Measurements from ENCODE around the gene CD207.
A peak's percentile ranks its signal among the peaks of the same experiment; 100 is the strongest.

The CD207 gene

GRCh38 chr2:70793450-70793849 is 42.2 kb downstream of the CD207 start:
- no peak for DNase-seq

DNA sequence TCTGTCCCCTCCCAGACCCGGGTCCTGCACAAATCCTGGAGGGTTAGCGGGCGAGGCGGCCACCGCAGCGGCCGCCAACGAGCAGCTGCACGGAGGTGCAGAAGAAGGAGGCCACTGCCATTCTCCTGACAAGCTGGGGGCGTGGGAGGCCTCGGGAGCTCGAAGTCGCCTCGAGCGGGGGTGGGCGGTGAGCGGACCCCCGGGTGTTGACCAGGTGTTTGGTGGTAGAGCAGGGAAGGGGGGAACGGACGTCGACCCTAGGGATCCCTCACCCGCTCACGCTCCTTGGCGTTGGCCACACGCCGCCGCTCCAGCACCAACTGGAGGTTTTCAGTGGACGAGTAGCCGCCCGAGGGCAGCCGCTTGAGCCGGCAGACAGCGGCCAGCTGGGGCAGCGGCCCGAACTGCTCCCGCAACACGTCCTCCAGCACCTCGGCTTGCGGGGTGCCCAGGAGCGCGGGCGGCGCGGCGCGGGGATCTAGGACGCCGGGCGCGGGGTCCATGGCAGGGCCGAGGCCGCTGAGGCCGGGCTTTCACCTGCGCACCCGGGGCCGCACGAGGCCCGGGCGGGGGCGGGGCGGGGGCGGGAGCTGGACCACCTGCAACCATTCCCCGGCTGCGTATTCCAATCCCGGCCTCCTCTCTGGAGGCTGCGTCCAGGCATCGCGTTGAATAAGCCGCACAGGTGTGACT is 45.3 kb downstream of the CD207 start, which contains the start of gene FIGLA:
TSS of gene FIGLA (minus strand) at position 508 of the 693 bp plus-strand sequence. CDS start at position 503, 5 bp downstream.
- no peak for DNase-seq

DNA sequence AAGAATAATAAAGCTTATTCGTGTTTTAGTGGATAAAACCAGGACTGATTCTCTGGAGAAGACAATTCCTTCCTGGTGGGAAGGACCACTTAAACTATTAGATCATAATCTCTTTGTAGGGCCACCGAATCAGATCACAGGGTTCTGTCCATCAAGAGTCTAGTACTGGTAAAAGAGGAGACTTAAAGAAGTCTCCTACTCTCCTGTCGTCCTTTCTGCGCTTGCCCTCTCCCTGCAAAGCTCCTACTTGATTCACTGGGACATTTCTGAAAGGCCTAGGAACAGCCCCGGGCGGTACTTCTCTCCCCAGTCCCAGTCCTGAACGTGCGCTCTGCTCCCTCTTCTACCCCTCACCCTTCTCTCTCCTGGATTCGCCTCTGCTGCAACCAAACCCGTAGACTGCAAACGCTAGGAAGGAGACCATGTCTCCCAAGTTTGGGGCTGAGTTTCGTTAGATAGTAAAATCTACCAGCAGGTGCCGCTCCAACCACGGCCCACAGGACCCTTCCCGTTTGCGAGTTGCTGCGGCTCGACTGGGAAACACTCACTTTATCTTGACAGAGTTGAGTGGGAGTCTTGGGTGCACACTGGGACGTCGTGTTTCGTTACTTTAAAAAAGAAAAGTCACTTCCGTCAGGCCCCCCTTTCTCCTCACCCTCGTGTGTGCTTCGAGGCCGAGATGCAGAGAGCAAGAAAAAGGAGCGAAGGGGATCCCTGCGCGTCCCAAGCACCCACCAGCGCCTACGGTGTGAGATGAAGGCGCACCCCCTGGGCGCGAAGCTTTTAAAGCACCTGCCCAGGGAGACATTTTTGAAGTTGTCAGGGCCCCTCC is 46.1 kb downstream of the CD207 start:
- peak; percentile 40 for DNase-seq

- DNase-seq, result peak; percentile 42
Measured at GRCh38 chr2:70785137-70785911, 50.3 kb downstream of the CD207 start.

DNA sequence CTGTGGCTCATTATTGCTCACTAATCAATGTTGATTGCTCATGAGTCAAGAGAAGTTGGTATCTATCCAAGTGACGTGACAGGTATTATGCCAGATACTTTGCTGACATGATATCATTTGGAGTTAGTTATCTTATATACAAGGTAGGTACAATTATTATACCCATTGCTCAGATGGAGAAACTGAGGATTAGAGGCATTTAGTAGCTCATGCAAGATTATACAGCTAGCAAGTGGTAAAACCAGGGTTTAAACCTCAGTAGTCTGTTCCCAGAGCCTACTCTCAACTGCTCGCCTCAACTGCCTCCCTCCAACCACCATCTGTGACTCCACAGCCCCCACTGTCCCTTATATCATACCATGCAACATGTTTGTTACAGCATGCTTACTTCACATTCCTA is 51.3 kb downstream of the CD207 start:
- DNase-seq, result no peak

All from COR-L47 (cell line).